NB4 (cell line): Measurements from ENCODE around the gene LAMC2.
A peak's percentile ranks its signal among the peaks of the same experiment; 100 is the strongest.

ENCODE experiments used
- DNase-seq: peaks from one replicate; pipeline ENCODE4 v3.0.0; 2010; ENCODE audit warnings: low read depth
- H3K4me3 ChIP-seq: one replicate; pipeline ENCODE4 v1.5.1; 2011; ENCODE audit warnings: mild to moderate bottlenecking, low read depth, low read length, moderate library complexity
- CTCF ChIP-seq: IDR thresholded peaks from one replicate; pipeline ENCODE4 v1.5.1; 2012; ENCODE audit warnings: low read depth, low read length
- MAX ChIP-seq: IDR thresholded peaks from 2 replicates; pipeline ENCODE4 v1.6.1; 2011; ENCODE audit warnings: low read depth, low read length
- MYC ChIP-seq: IDR thresholded peaks from 2 replicates; pipeline ENCODE4 v1.6.1; 2011; ENCODE audit warnings: low read depth, low read length
- POLR2A ChIP-seq: IDR thresholded peaks from 2 replicates; pipeline ENCODE4 v1.6.1; 2011; ENCODE audit warnings: mild to moderate bottlenecking; ENCODE audit not compliant: insufficient read length; ENCODE audit errors: extremely low read depth

Gene LAMC2

GRCh38 chr1:183186841-183187240 is 777 bp downstream of the LAMC2 start:
- no peak for DNase-seq
- TF ChIP-seq MYC = no peak
- TF ChIP-seq MAX = no peak
- TF ChIP-seq CTCF = no peak
- no peak for TF ChIP-seq POLR2A
- no peak overlapping the region for H3K4me3 ChIP-seq

GRCh38 chr1:183188240-183188639 is 2.2 kb downstream of the LAMC2 start:
- H3K4me3 ChIP-seq = no peak overlapping the region
- TF ChIP-seq MAX = no peak
- TF ChIP-seq POLR2A = no peak
- no peak for TF ChIP-seq MYC
- no peak for TF ChIP-seq CTCF
- no peak for DNase-seq

GRCh38 chr1:183191833-183192232 is 5.8 kb downstream of the LAMC2 start:
- TF ChIP-seq POLR2A = no peak
- TF ChIP-seq MYC = no peak
- no peak for TF ChIP-seq CTCF
- no peak for TF ChIP-seq MAX
- no peak overlapping the region for H3K4me3 ChIP-seq
- no peak for DNase-seq

GRCh38 chr1:183193963-183194525 is 8.0 kb downstream of the LAMC2 start:
- TF ChIP-seq MAX (no peak), CTCF (no peak), POLR2A (no peak), MYC (no peak)
- H3K4me3 ChIP-seq = no peak overlapping the region
- no peak for DNase-seq

- no peak for TF ChIP-seq CTCF
- peak; percentile 21 for DNase-seq
- no peak overlapping the region for H3K4me3 ChIP-seq
Observed at GRCh38 chr1:183194527-183195141, 8.6 kb downstream of the LAMC2 start.

- no peak overlapping the region for H3K4me3 ChIP-seq
- DNase-seq = no peak
- no peak for TF ChIP-seq POLR2A
- no peak for TF ChIP-seq CTCF
- no peak for TF ChIP-seq MYC
Observed at GRCh38 chr1:183195142-183195574, 9.1 kb downstream of the LAMC2 start.
